Left renal pelvis (tissue), 4 donors: Measurements from ENCODE around the gene RASL12. TPM values are rescaled to one million over a fixed set of nuclear protein-coding genes. Genes with fewer than 3 reads are reported as not detected.
"Not testable (repeated sequence)": the region's sequence is repeated elsewhere in the genome, so short reads cannot be mapped to it uniquely, and the experiment has no call there.

Experiments used
- DNase-seq, 4 donors: peaks; one replicate each; pipeline ENCODE4 v3.0.0-alpha.2; 2013; ENCODE audit warnings: low read depth in 4 of 4, low spot score in 3 of 4
- polyA plus RNA-seq, 4 donors: library from polyadenylated mRNA; unstranded; fragments of 120-200 nt; gene quantifications; one replicate each; pipeline ENCODE4 v1.2.1, GENCODE V29; 2013; ENCODE audit not compliant: insufficient read length in 4 of 4

The RASL12 gene
- polyA plus RNA-seq, 4 donors = 6.5 to 11.5 (median 7.5) TPM

DNA sequence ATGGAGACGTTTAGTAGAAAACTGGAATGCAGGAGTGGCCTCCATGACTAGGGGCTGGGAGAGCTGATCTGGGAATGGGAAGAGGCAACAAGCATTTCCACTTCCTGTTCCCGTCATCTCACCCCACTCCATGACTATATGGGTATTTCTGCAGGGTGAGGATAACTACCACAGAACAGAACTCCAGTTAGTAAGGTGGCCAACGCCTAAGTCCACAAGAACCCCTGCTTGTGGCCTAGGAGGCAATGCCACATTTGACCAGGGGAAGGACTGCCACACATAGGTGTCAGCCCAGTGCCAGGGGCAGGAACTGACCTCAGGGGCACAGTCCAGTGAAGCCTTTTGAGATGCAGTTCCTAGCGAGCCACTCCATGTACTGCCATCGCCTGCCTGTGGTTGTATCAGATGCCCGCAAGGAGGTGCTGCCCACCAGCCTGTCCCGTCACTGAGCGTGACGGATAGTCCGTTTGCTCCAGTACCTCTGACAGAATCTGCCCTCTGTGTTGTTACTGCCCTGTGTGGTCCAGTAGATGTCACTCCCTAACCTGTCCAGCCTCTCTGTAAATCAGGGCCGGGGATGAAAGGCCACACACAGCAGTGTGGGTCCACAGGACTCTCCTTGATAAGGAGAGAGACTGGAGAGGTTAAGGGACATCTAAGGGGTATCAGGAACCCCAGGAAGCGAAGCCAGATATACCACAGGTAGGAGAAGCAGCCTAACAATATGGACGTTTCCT is 34.8 kb downstream of the RASL12 start:
- DNase-seq = no peak

DNA sequence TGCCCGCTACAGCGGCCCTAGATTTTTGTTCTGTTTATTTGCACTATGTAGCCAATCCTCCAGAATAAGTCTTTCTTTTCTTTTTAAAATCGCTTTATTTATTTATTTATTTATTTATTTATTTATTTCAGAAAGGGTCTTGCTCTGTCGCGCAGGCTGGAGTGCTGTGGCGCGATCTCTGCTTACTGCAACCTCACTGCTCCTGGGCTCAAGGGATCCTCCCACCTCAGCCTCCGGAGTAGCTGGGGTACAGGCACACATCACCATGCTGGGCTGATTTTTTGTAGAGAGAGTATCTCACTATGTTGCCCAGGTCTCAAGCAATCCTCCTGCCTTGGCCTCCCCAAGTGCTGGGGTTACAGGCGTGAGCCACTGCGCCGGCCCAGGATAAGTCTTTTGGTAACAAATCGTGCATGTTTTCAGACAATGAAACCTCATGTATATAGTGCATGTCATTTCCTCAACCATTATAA is 38.0 kb downstream of the RASL12 start:
- DNase-seq = no peak

GRCh38 chr15:65028921-65029735 is 38.7 kb downstream of the RASL12 start, which contains the start of gene MTFMT:
MTFMT (minus strand) TSS chr15:65029639; CDS start chr15:65029613, 26 bp downstream.
- peak in 3 of 4 donors; percentile 71 to 82 (median 76) for DNase-seq

DNA sequence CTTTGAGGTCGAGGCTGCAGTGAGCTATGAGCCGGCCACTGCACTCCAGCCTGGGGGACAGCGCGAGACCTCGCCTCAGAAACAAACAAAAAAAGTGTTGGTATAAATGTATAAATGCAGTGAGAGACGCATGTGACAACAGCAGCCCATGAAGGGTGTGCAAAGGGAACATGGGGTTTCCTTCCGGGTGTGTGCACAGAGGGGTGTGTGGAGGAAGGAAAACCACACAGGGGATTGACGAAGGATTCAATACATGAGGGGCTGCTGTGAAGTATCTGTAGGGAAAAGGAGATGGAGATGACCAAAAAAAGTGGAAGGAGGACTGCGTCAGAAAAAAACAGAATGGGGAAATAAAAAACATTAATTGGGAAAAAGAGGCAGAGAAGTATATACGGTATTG is 39.5 kb downstream of the RASL12 start:
- DNase-seq = no peak

DNA sequence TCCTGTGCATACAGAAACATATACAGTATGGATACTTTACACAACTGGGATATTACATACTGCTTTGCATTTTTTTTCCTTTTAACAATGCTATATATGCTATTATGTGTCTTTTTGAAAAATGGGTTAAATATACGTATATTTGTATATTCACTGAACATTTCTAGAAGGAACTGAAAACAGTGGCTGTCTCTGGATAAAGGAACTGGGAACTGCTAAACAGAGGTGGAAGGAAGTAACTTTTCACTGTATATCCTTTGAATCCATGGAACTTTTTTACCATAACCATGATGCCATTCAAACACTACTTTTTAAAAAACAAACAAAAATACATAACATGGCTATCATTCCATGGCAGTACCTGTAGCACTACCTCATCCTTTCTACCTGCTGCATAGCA is 40.2 kb downstream of the RASL12 start:
- no peak for DNase-seq

GRCh38 chr15:65026756-65027155 is 41.0 kb downstream of the RASL12 start:
- DNase-seq = no peak

GRCh38 chr15:65021488-65021887 is 46.3 kb downstream of the RASL12 start:
- DNase-seq = no peak

DNA sequence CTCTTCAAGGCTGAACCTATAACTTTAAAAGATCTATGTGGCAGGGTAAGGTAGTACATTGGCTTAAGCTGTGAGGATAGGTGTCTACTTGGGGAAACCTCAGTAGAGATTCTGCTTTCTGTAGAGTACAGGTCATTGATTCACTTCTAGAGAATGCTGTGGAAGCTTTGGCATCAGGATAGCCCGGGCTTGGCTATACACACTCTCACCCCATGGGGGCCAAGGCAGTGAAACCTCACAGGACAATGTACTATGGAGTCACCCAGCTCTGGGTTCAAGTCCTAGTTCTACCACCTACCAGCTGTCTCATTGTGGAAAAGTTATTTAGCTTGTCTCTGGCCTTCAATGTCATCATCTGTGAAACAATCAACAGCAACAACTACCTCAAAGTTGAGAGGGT is 47.4 kb downstream of the RASL12 start:
- no peak for DNase-seq

DNA sequence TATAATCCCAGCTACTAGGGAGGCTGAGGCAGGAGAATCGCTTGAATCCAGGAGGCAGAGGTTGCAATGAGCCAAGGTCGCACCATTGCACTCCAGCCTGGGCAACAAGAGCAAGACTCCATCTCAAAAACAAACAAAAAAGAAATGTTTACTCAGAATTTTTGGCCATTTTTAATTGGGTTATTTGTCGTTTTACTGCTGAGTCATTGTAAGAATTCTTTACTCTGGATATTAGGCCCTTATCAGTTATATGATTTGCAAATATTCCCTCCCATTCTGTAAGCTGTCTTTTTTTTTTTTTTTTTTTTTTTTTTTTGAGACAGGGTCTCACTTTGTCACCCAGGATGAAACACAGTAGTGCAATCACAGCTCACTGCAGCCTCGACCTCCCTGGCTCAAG is 56.6 kb downstream of the RASL12 start:
- DNase-seq = not testable (repeated sequence)

GRCh38 chr15:65008983-65009382 is 58.8 kb downstream of the RASL12 start:
- no peak for DNase-seq

- DNase-seq = no peak
Measured at GRCh38 chr15:65006876-65007275, 60.9 kb downstream of the RASL12 start.

- DNase-seq = no peak
Measured at GRCh38 chr15:65004993-65005392, 62.8 kb downstream of the RASL12 start.

Other genes starting within 250 kb of the RASL12 start
- 10 to 100 TPM in 1 of 4 donors, 1 to 10 TPM in 3; 6.3 to 18.9 (median 8.1) TPM for gene PIF1, start 242.3 kb downstream of the RASL12 start, polyA plus RNA-seq
- 10 to 100 TPM; 16.5 to 20.5 (median 17.7) TPM for gene PLEKHO2, start 226.1 kb downstream of the RASL12 start, polyA plus RNA-seq
- gene ANKDD1A, start 156.1 kb downstream of the RASL12 start, polyA plus RNA-seq = 1 to 10 TPM; 4.7 to 8.0 (median 7.0) TPM
- 100 to 1,000 TPM in 3 of 4 donors, 10 to 100 TPM in 1; 83.0 to 122 (median 112) TPM for gene SPG21, start 78.1 kb downstream of the RASL12 start, polyA plus RNA-seq
- gene MTFMT, start 38.4 kb downstream of the RASL12 start, polyA plus RNA-seq = 10 to 100 TPM; 12.3 to 19.4 (median 16.0) TPM
- gene SLC51B, start 22.6 kb downstream of the RASL12 start, polyA plus RNA-seq = 10 to 100 TPM in 2 of 4 donors, 1 to 10 TPM in 2; 1.5 to 10.9 (median 8.9) TPM
- under 1 TPM in 1 of 4 donors, not detected in 3; 0.05 TPM for gene KBTBD13, start 8.8 kb upstream of the RASL12 start, polyA plus RNA-seq
- 1 to 10 TPM; 2.3 to 8.7 (median 5.0) TPM for gene UBAP1L, start 47.2 kb upstream of the RASL12 start, polyA plus RNA-seq
- gene PDCD7, start 65.8 kb upstream of the RASL12 start, polyA plus RNA-seq = 10 to 100 TPM; 28.2 to 36.3 (median 32.0) TPM
- gene CLPX, start 117.4 kb upstream of the RASL12 start, polyA plus RNA-seq = 10 to 100 TPM; 50.8 to 73.0 (median 71.4) TPM
- 1 to 10 TPM; 3.5 to 8.7 (median 4.3) TPM for gene CILP, start 143.5 kb upstream of the RASL12 start, polyA plus RNA-seq
- gene PARP16, start 218.9 kb upstream of the RASL12 start, polyA plus RNA-seq = 10 to 100 TPM; 17.7 to 24.0 (median 19.4) TPM
- not detected for gene RNU5A-1, start 228.1 kb upstream of the RASL12 start, polyA plus RNA-seq
- not detected for gene RNU5B-1, start 236.7 kb upstream of the RASL12 start, polyA plus RNA-seq